Hippocampal formation (tissue), 2 donors: ENCODE data around the gene CLASP1.
"Not testable (repeated sequence)": the region's sequence is repeated elsewhere in the genome, so short reads cannot be mapped to it uniquely, and the experiment has no call there.

Experiments used
- DNase-seq, 2 donors: peaks; one replicate each; lab custom pipeline; 2025; lab: John Stamatoyannopoulos, UW

Gene CLASP1

DNA sequence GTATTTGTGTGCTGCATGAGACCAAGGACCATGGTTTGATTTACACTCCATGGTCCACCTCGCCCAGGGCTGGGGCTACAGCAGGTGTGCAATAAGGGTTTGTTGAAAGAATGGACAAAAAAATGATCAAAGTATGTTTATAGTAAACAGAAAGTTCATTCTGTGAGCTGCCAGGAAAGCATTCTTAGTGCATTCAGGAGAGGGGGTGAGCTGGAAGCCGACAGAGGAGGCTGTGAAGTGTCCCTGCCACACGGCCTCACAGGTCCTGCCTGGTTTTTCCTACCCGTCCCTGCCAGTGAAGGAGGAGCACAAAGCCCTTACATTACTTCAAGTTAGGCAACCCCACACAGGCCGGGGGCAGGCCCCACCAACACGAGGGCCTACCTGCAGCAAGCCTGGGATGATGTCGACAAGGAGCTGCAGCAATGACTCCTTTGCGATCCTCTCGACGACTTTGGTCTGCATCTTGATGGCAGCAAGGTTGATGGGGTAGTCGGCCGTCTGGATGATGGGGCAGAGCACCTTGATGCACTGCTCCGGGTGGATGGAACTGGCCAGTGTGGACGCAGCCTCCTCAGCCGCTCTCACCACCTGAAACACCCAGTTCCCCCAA, 301.0 kb downstream of the CLASP1 start:
- no peak for DNase-seq

DNA sequence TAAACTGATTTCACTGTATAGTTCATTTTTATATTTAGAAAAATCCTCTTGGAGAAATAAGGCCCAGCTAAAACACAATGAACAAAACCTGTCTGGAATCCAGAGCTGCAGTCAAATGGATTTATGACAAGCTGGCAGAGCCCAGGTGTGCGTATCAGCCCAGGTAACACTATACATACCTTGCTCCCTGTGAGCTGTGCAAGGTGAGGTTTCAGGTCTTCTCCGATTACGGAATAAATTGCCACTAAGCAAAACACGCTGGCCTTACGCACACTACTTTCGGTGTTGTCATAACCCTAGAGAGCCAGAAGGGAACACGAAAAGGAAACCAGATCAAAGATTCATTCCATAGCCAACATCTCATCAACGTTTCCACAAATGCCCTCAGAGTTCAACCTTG, 302.4 kb downstream of the CLASP1 start:
- DNase-seq: no peak

DNA sequence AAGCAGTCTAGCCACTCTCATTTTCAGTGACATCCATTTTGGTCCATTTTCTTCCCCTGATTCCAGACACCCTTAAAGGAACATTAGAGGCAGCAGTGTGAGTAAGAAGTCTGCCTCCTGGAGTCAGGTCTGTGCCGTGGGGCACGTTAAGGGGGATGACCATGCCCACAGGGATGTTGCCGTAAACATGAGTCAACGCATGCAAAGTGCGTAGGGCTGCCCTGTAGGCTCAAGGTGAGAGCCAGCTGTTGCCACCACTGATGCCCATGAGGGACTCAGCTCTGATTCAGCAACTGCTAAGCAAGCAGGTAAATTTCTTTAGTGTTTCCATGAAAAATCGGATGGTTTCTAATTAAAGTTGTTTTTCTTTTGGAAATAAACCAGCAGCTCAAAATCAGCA, 302.9 kb downstream of the CLASP1 start:
- no peak for DNase-seq

DNA sequence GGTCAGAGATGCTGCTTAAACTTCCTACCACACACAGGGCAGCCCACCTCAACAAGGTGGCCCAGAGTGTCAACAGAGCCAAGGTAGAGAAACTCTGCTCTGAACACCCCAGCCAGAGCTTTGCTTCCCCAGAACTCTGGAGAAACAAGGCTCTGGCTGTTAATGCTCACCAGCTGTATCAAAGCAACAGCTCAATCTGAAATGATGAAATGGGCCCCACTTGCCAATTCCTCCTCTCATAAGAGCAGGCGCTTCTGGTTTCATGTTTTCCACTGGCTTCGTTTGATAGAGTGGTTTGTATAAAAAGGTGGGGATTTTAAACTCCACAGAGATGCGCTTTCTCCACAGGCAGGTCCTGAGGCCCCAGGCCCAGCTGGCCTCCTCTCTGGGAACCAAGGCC, 303.4 kb downstream of the CLASP1 start:
- no peak for DNase-seq

DNA sequence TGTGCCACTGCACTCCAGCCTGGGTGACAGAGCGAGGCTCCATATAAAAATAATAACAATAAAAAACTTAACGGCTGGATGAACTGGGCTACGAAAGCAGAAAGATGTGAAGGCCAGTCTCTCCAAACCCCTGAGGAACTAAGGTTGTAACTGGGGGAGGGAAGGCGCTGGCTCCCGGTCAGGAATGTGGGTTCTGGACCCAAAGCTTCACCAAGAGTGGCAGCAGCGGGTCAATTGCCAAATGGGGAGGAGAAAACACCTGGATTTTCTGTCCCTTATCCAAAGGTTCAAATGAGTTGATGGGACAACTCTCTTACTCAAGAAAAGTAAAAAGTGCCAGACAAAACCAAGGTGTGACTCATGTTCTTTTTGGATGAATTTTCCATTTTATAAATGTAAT, 304.2 kb downstream of the CLASP1 start:
- no peak for DNase-seq

DNA sequence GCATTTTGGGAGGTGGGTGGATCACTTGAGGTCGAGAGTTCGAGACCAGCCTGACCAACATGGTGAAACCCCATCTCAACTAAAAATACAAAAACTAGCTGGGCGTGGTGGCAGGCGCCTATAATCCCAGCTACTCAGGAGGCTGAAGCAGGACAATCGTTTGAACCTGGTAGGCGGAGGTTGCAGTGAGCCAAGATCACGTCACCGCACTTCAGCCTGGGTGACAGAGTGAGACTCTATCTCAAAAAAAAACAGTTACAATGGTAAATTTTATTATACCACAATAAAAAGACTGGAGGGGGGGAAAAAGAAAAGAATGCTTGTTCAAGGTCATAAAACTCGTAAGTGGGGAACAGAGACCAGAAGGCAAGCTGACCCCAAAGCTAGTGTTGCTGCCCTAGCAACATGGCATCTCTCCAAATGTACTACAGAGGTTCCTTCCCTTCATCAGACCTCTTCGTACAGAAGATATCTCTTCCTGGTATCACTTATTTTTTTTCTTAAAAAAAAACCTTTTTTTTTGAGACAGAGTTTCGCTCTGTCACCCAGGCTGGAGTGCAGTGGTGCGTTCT, 305.3 kb downstream of the CLASP1 start:
- DNase-seq: not testable (repeated sequence)

DNA sequence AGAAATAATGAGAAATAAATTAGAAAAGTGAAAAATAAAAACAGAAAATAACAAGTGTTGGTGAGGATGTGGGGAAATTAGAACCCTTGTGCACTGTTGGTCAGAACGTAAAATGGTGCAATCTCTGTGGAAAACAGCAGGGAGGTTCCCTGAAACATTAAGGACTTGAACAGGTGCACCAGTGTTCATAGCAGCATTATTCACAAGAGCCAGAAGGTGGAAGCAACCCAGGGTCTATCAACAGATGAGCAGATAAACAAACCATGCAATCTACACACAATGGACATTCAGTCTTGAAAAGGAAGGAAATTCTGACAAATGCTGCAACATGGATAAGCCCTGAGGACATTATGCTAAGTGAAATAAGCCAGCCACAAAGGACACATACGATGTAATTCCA, 306.1 kb downstream of the CLASP1 start:
- DNase-seq: no peak

DNA sequence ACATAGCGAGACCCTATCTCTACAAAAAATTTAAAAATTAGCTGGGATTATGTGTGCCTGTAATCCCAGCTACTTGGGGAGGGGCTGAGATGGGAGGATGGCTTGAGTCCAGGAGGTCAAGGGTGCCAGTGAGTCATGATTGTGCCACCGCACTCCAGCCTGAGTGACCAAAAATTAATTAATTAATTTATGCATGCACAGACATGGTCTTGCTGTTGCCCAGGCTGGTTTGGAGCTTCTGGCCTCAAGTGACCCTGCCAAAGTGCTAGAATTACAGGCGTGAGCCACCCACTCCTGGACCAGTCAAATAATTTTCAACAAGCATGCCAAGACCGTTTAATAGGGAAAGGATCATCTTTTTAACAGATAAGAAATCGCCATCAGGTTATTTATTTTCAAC, 306.5 kb downstream of the CLASP1 start:
- no peak for DNase-seq

DNA sequence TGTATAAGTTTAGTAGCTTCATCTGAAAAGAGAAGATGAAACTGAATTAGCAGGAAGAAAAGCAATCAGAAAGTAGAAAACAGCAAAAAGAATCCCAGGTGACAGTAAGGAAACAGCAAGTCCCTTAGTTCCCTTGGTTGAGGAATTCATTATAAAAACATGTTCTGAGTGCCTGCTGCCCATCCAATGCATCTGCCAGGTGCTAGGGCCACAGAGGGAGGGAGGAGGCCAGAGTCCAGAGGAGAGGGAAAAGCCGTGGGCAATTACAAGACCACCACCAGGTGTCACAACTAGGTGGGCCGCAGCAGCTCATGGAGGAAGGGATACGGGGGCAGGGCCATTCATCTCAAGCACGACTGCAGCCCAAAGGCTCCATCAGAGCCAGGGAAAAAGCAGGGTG, 308.3 kb downstream of the CLASP1 start:
- no peak for DNase-seq

DNA sequence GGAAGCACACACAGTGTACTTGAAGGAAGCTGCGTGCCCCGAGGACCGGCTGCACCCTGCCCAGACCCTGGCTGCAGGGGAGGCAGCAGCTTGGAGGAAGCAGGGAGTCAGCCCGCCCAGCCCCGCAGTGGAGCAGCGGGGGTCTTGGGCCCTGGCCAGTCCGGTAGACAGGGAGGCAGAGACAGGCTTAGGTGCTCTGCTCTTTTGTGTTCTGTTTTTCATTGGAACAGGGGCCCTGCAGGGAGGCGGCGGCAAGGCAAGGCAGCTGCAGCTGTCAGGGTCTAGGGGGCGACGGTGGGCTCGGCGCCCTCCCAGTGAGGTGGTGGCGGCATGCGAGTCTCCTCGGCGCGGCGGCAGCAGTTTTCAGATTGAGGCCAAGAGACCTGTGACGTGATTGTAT, 311.0 kb downstream of the CLASP1 start:
- DNase-seq: no peak

DNA sequence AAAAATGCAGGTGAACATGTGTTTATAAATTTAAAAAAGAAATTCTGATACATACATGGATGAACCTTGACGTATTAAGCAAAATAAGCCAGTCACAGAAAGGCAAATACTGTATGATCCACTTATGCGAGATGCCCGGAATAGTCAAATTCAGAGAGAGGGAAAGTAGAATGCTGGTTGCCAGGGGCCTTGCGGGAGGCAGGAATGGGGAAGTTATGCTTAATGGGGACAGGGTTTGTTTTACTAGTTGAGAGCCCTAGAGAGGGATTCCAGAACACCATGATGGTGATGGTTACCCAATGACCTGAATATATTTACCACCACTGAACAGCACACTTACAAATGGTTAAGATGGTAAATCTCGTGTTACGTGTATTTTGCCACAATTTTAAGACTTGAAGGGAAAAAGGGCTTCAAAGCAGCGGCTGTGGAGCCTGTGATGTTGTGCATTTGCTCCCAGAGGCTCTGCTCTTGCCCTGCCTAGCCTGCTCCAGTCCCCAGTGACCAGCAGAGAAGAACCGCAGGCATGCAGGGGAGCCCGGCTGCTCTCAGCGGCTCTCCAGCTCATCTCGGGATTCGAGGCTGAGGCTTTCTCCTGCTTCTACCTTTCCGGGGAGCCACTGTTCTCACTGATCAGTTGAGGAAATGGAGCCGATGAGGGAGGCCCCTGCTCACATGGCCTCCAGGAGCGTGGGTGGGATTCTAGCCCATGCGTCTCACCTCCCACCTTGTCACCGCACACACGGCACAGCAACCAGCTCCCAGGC, 312.6 kb downstream of the CLASP1 start:
- no peak for DNase-seq

DNA sequence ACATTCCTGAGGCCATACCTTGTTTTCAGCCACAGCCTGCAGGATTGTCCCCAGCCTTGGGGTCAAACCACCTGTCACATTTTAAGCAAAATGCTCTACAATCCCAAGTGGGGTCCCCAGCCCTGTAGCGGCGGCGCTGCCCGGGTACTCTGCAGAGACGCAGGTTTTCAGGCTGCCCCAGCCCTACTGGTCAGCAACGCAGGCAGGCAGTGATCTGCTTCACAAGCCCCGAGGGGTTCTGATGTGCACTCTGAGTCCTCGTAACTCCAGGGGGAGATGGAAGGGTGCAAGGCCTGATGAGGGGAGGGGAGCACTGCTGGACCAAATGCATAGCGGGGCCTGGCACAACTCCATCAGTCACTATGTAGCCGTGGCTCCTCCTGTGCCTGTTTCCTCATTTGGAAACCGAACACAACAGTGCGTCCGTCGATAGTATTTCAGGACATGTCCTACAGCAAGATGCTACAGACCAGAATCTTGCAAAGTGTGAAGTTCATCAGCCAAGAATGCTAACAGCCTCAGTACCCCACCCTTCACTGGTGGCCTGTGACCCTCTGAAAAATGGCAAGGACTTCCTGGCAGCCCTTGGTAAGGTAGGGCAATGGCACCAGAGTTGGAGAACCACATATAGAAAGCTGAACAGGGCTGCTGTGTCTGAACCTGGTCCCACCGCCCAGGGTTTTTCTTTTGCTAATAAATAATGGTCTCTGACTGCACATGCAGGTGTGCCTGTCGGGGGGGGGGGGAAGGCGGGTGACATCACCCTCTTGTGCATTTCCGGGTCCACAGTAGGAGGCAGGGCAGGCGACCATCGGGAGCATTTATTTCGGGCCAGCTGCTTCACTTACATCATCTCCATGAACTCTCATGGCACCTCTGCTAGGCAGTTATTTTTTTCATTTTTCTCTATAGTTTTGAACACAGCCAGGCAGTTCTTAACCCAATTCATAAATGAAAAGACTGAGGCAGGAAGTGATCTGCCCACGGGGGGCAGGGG, 313.7 kb downstream of the CLASP1 start:
- no peak for DNase-seq

DNA sequence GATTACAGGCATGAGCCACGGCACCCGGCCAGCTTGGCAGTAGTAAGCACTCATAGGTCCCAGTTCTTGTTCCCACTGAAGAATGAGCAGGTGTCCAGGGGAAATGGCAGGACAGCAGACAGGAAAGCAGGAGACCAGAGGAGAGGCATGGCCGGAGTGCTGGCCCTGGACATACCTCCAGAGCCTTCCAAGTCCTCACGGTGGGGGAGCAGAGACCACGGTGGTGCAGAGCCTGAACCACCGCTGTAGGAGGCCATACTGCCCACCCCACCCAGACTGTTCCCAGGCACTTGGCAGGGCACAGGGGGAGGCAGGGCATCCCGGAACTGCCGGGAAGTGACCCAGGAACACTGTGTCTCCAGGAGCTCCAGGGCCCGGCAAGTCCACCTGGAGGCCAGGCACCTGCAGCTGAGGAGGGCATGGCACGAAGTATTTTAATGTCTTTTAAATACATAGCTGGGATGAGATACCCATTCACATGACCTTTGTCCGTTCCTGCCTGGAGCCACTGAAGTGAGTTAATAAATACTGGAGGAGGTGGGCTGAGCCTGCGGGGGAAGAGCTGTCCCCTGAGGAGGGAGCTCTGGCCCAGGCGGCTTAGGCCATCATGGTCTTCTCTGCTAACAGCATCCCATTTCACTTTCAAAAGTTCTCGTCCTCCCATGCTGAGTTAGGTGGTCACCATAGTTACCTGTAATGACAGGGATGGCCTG, 314.5 kb downstream of the CLASP1 start:
- no peak for DNase-seq

DNA sequence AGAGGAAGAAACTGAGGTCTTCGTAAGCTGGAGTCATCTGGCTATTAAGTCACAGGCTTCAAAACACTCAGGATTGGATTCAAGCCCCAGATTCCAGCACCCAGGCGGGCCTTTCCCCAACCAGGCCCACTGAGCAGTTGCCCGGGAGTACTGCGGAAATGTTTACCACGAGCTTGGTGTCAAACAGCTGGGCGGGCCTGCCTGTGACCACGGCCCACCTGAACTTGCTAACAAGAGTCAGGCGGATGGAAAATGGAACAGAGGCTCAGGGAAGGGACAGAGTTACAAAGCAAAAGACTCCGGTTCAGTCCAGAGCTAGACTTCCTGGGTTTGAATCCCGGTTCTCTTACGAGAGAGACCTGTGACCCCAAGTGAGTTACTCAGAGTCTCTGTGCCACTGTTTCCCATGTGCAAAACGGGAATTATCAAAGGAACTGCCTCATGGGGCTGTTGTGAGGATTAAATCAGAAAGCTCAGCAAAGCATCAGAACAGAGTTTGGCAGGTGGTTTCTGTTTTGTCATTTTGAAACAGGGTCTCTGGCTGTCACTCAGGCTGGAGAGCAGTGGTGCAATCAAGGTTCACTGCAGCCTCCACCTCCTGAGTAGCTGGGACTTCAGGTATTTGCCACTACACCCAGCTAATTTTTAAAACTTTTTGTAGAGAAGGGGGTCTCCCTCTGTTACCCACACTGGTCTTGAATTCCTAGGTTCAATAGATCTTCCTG, 315.3 kb downstream of the CLASP1 start:
- DNase-seq: no peak

DNA sequence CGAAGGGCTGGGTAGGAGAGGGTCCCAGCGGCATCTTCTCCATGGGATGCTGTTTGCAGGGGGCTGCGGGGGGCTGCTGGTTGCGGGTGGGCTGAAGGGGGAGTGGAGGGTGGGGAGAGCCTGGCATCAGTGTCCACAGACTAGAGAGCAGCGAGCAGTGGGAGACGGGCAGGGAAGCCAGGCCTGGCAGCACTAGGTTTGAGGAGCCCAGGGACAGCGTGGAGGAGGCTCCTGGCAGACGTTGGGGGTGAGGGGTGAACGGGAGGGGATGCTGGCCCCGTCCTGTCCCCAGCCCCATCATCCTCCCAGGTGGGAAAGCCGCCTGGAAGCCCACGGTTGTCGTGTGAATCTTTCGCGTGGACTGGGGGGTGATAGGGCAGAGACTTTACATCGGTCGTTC, 316.0 kb downstream of the CLASP1 start:
- DNase-seq: no peak

DNA sequence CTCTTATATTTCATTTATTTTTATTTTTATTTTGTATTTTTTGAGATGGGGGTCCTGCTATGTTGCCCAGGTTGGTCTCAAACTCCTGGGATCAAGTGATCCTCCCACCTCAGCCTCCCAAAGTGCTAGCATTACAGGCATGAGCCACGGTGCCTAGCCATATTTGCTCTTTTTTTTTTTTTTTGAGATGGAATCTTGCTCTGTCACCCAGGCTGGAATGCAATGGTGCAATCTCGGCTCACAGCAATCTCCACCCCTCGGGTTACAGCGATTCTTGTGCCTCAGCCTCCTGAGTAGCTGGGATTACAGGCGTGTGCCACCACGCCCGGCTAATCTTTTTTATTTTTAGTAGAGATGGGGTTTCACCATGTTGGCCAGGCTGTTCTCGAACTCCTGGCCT, 317.9 kb downstream of the CLASP1 start:
- DNase-seq: not testable (repeated sequence)

DNA sequence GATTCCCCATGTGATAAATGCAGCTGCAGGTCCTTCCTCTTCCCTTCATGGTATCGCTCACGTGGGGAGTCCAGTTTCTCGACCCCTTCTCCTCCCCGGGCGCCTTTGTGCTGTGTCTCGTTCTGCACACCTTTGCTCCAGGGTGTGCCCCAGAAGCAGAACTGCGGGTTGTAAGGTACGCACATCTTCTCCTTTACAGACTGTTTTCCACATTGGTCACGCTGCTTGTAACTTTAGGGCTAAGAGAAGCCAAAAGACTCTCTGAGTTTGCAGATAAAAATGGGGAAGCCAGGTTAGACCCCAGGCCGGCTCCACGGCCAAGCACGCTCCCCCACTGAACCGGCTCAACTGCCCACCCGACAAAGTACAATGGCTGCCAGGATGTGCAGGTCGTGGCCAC, 318.3 kb downstream of the CLASP1 start:
- DNase-seq: no peak

DNA sequence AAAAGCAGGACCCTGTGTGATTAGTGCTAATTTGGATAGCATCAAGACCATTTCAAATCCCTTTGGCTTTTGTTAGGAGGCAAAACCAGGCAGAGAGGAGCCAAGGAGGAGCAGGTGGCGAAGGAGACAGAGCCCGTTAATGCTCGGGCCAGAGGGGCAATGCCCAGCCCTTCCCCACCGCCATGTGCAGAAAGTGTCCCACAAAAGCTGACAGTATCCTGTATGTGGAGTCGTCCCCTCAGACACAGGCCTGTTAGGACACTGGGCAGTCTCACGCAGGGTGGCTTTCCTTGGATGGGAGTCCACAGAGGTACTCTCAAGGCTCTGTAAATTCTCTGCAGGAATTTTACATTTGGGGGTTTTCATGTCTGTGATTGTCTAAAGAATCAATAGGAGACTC, 319.5 kb downstream of the CLASP1 start:
- no peak for DNase-seq

DNA sequence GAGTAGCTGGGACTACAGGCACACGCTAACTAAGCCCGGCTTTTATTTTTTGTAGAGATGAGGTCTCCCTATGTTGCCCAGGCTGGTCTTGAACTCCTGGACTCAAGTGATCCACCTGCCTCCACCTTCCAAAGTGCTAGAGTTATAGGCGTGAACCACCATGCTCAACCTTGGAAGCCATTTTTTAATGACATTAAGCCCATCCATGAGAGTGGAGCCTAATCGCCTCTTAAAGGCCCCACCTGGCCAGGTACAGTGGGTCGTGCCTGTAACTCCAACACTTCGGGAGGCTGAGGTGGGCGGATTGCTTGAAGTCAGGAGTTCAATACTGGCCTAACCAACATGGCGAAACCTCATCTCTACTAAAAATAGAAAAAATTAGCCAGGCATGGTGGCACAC, 322.6 kb downstream of the CLASP1 start:
- DNase-seq: no peak

DNA sequence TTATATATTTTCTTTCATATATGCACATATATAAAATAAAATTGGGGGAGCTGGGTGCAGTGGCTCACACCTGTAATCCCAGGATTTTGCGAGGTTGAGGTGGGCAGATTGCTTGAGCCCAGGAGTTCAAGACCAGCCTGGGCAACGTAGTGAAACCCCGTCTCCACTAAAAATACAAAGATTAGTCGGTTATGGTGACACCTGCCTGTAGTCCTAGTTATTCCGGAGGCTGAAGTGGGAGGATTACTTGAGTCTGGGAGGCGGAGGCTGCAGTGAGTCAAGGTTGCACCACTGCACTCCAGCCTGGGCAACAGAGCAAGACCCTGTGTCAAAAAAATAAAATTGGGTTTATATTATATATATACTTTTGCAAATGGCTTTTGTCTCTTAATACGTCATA, 324.7 kb downstream of the CLASP1 start:
- DNase-seq: no peak

DNA sequence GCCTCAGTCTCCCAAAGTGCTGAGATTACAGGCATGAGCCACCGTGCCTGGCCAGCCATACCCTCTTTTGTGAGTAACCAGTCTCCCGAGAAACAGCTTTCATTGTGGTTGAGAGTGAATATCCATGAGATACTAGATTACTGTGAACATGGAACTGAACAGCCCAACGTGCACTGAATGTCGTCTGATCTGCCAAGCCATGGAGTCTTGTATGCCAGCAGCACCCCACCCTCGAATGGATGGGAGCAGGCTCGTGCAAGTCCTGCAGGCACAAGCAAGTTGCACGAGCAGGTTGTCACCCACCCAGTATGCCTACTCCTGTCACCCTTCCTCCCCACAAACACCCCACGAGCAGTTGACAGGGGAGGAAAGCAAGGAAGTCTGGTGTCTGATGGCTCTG, 327.8 kb downstream of the CLASP1 start:
- no peak for DNase-seq
